ENCODE data around the gene CATSPERZ.
"Not testable (repeated sequence)": the region's sequence is repeated elsewhere in the genome, so short reads cannot be mapped to it uniquely, and the experiment has no call there.

CATSPERZ gene

GRCh38 chr11:64321026-64321425 is 20.9 kb downstream of the CATSPERZ start:
- no peak for DNase-seq

GRCh38 chr11:64321533-64321932 is 21.4 kb downstream of the CATSPERZ start:
- DNase-seq: peak; percentile 73

GRCh38 chr11:64322925-64323260 is 22.7 kb downstream of the CATSPERZ start:
- DNase-seq: no peak

- DNase-seq: no peak
These were observed 23.2 kb downstream of the CATSPERZ start for GRCh38 chr11:64323373-64323772.

- not testable (repeated sequence) for DNase-seq
These were observed 23.8 kb downstream of the CATSPERZ start for GRCh38 chr11:64323984-64324383.

GRCh38 chr11:64324692-64325469 is 24.7 kb downstream of the CATSPERZ start:
- DNase-seq: no peak

GRCh38 chr11:64327375-64327774 is 27.2 kb downstream of the CATSPERZ start:
- DNase-seq: no peak

GRCh38 chr11:64327993-64328392 is 27.8 kb downstream of the CATSPERZ start:
- no peak for DNase-seq

GRCh38 chr11:64330888-64331287 is 30.7 kb downstream of the CATSPERZ start:
- DNase-seq: no peak

- peak; percentile 82 for DNase-seq
These were observed 31.6 kb downstream of the CATSPERZ start for GRCh38 chr11:64331569-64332371.

- no peak for DNase-seq
These were observed 33.4 kb downstream of the CATSPERZ start for GRCh38 chr11:64333556-64333955.

GRCh38 chr11:64334764-64335735 is 34.9 kb downstream of the CATSPERZ start:
- DNase-seq: peak; percentile 62

GRCh38 chr11:64337538-64338249 is 37.5 kb downstream of the CATSPERZ start:
- DNase-seq: no peak

- DNase-seq: no peak
These were observed 38.6 kb downstream of the CATSPERZ start for GRCh38 chr11:64338716-64339115.

GRCh38 chr11:64339286-64339685 is 39.1 kb downstream of the CATSPERZ start:
- DNase-seq: no peak

GRCh38 chr11:64339754-64340408 is 39.7 kb downstream of the CATSPERZ start, which contains the start of gene CCDC88B:
TSS of gene CCDC88B (plus strand) at chr11:64340204. CDS start at chr11:64340267, 63 bp downstream.
- no peak for DNase-seq

- no peak for DNase-seq
These were observed 40.6 kb downstream of the CATSPERZ start for GRCh38 chr11:64340671-64341335.

GRCh38 chr11:64341429-64341828 is 41.3 kb downstream of the CATSPERZ start:
- DNase-seq: no peak

GRCh38 chr11:64341851-64342791 is 42.0 kb downstream of the CATSPERZ start:
- DNase-seq: peak; percentile 81
